Nephron progenitor cell (in vitro differentiated cells): ENCODE results near the gene PRPF6.

Source experiments
- DNase-seq: peaks from one replicate; pipeline ENCODE4 v3.0.0; 2021
- H3K27ac Mint-ChIP-seq: 2 replicates; pipeline ENCODE4 v1.8.0; 2021; ENCODE audit warnings: mild to moderate bottlenecking, moderate library complexity, mixed read lengths
- H3K27me3 Mint-ChIP-seq: 2 replicates; pipeline ENCODE4 v1.8.0; 2021; ENCODE audit warnings: mild to moderate bottlenecking, low read depth, mixed read lengths; ENCODE audit not compliant: poor library complexity
- H3K36me3 Mint-ChIP-seq: 2 replicates; pipeline ENCODE4 v1.8.0; 2021; ENCODE audit warnings: low read depth, mixed read lengths
- H3K4me1 Mint-ChIP-seq: 2 replicates; pipeline ENCODE4 v1.8.0; 2021; ENCODE audit warnings: mixed read lengths
- H3K4me3 Mint-ChIP-seq: 2 replicates; pipeline ENCODE4 v1.8.0; 2021; ENCODE audit warnings: mild to moderate bottlenecking, moderate library complexity, mixed read lengths
- H3K9me3 Mint-ChIP-seq: 2 replicates; pipeline ENCODE4 v1.8.0; 2021; ENCODE audit warnings: mild to moderate bottlenecking, moderate library complexity, mixed read lengths
- TF ChIP-seq, protein P1 (sequence below): fragments of 200-600 bp; sonication (generic); IDR thresholded peaks from 2 replicates; pipeline ENCODE4 v1.5.0; 2021; ENCODE audit warnings: antibody characterized with exemption

PRPF6 gene

DNA sequence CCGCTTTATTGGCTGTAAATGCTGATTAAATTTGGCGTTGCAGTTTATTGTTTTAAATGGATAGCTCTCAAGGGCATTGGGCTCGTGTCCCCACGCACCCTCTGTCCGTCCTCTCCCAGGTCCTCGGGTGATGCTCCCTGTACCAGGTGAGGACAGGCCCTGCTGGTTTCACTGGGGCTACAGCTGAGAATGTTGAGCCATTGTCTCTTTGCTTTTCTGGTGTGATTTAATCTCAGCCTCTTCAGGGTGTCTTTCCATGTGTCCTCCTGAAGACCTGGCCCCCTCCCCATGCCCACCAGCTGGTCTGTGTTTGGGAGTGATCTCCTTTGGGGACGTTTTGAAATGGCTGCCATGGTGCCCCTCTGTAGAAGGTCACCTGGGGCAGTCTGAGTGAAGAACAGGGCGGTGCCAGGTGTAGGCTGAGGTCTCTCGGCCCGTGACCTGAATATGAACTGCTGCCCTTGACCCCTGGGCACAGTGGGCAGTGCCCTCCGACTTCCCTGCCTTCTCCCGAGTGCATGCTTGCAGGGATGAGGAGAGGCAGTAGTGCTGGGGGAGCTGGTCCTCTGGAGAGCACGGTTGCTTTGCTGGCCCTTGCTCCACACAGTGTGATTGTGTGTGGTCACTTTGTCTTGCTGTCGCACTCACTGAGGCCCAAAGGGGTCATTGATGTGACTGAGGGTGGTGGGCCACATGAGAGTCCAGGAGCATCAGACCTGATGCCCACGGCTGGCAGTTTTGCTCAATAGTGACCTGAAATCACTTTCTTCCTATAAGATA lies 42.6 kb downstream of the PRPF6 start:
- no peak for DNase-seq
- TF ChIP-seq, protein P1, sequence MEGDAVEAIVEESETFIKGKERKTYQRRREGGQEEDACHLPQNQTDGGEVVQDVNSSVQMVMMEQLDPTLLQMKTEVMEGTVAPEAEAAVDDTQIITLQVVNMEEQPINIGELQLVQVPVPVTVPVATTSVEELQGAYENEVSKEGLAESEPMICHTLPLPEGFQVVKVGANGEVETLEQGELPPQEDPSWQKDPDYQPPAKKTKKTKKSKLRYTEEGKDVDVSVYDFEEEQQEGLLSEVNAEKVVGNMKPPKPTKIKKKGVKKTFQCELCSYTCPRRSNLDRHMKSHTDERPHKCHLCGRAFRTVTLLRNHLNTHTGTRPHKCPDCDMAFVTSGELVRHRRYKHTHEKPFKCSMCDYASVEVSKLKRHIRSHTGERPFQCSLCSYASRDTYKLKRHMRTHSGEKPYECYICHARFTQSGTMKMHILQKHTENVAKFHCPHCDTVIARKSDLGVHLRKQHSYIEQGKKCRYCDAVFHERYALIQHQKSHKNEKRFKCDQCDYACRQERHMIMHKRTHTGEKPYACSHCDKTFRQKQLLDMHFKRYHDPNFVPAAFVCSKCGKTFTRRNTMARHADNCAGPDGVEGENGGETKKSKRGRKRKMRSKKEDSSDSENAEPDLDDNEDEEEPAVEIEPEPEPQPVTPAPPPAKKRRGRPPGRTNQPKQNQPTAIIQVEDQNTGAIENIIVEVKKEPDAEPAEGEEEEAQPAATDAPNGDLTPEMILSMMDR = no peak
- Mint-ChIP-seq H3K9me3 (no peaks in the 10 kb centered on the region), H3K4me1 (no peaks in the 10 kb centered on the region), H3K27me3 (peaks cover 7% of the 10 kb centered on the region), H3K4me3 (no peak overlapping the region), H3K27ac (no peak overlapping the region), H3K36me3 (peaks cover 63% of the 10 kb centered on the region)

DNA sequence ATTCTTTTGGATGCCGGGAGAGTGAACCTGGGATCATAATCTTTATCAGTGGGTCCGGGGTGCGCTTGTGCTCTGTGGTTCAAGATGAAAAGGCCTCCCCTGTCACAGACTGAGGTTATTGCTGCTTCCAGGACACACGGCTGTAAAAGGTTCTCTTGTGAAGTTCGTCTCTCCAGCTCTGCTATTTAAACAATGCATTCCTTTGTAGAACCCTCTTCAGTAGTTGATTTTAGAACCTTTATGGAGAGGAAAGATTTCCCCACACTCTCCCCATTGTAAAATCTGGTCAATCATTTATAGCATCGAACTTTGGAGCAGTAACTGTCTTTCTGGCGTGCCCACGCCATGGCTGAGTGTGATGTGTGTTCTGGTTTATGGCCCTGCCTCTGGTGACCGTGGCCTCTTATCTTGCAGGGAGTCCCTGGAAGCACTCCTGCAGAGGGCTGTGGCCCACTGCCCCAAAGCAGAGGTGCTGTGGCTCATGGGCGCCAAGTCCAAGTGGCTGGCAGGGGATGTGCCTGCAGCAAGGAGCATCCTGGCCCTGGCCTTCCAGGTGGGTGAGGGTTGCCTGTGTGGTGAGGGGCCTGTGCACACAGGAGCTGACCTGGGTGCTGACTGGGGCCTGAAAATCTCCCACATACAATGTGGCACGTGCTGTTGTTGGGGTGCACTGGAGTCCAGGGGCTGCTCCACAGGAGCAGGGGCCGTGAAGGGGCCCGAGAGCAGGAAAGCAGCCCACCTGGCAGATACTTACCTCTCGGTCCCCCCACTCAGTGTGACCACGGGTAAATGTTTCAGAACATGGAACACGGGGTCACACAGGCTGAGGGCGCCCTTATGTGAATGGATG lies 43.4 kb downstream of the PRPF6 start:
- Mint-ChIP-seq H3K4me3 (no peak overlapping the region), H3K4me1 (no peaks in the 10 kb centered on the region), H3K9me3 (no peaks in the 10 kb centered on the region), H3K27me3 (peaks cover 7% of the 10 kb centered on the region), H3K36me3 (peaks cover 62% of the 10 kb centered on the region), H3K27ac (no peak overlapping the region)
- TF ChIP-seq, protein P1 = no peak
- no peak for DNase-seq

DNA sequence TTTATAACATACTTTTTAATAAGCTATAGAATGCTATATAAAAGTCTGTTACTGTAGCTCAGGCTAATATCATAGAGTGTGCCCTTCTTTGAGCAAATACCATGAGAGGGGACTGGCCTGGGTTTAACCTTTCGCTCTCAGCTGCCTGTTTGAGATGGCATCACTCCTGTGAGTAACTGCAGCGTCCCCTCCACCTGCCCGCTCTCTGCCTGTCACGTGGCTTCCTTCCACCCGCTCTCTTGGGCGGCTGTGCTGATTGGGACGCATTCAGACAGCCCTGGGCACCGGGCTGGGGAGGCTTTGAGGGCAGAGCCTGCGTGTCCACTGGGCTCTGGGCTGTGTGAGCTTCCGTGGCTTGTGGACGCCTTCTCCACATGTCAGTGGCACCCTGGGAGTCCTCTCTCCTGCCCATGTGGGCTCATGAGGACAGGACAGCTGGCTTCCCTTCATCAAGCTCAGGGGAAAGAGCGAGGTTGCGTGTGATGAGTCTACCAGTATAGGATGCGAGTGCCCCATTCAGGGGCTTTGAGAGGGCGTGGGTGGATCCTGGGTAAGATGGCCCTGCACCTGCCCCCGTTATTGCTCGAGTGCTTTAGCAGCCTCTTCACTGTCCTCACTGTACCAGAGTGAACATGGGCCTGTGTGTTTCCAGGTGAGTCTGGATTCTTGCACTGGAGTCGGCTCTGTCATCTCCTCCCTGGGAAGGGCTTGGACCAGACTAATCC lies 44.3 kb downstream of the PRPF6 start:
- H3K9me3 Mint-ChIP-seq = no peaks in the 10 kb centered on the region
- TF ChIP-seq, protein P1 = no peak
- no peaks in the 10 kb centered on the region for H3K4me1 Mint-ChIP-seq
- H3K27ac Mint-ChIP-seq = no peak overlapping the region
- no peak for DNase-seq
- peaks cover 61% of the 10 kb centered on the region for H3K36me3 Mint-ChIP-seq
- no peak overlapping the region for H3K4me3 Mint-ChIP-seq
- H3K27me3 Mint-ChIP-seq = peaks cover 7% of the 10 kb centered on the region

DNA sequence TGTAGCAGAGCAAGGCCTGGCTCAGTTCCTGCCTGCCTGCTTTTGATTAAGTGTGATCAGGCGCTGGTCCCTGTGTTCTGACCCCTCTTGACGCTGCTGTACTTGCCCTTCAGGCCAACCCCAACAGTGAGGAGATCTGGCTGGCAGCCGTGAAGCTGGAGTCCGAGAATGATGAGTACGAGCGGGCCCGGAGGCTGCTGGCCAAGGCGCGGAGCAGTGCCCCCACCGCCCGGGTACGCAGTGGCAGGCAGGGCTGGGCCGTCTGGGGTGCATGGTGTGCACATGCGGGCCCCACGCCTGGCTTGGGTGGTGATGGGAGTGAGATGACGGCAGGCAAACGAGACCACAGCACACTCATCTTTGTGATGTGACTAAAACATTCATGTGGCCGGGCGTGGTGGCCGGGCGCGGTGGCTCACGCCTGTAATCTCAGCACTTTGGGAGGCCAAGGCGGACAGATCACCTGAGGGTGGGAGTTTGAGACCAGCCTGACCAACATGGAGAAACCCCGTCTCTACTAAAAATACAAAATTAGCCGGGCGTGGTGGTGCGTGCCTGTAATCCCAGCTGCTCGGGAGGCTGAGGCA lies 45.0 kb downstream of the PRPF6 start:
- Mint-ChIP-seq H3K4me1 (no peaks in the 10 kb centered on the region), H3K36me3 (peaks cover 68% of the 10 kb centered on the region), H3K9me3 (no peaks in the 10 kb centered on the region), H3K27me3 (peaks cover 7% of the 10 kb centered on the region), H3K27ac (no peak overlapping the region), H3K4me3 (no peak overlapping the region)
- TF ChIP-seq, protein P1 = no peak
- DNase-seq = no peak

DNA sequence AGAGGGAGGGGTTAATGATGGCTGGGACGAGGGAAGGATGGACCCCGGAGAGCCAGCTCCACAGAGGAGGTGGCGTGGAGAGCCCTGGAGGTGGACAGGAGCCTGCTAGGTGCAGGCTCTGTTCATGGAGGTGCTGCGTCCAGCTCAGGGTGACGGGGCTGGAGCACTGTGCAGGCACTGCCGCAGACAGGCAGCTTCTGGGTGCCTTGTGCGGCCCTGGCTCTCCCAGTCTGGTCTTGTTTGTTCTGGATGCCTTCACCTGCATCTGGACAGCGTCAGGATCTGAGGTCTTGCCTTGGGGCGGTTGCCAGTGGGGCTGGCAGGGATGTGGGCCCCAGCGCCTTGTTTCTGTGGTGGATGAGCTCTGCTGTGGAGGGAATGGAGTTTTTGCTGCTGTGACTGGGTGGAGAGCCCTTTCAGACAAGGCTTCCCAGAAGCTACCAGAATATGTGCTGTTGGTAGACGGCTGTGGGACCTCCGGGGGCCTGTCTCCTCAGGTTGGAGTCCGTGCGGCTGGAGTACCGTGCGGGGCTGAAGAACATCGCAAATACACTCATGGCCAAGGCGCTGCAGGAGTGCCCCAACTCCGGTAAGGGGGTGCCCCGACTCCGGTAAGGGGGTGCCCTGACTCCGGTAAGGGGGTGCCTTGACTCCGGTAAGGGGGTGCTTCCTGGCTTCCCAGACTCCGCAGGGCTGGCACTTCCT lies 47.2 kb downstream of the PRPF6 start:
- TF ChIP-seq, protein P1 = no peak
- DNase-seq = no peak
- no peaks in the 10 kb centered on the region for H3K9me3 Mint-ChIP-seq
- H3K27me3 Mint-ChIP-seq = peaks cover 4% of the 10 kb centered on the region
- no peak overlapping the region for H3K27ac Mint-ChIP-seq
- H3K4me1 Mint-ChIP-seq = no peaks in the 10 kb centered on the region
- H3K36me3 Mint-ChIP-seq = peaks cover 63% of the 10 kb centered on the region
- no peak overlapping the region for H3K4me3 Mint-ChIP-seq
